ENCODE measurements around the gene NCF4. TPM values are rescaled to one million over a fixed set of nuclear protein-coding genes. Genes with fewer than 3 reads are reported as not detected.

Gene NCF4
- total RNA-seq, 1 donor from 2014 or later = not detected

- Mint-ChIP-seq H3K4me1 (peaks cover 11% of the 10 kb centered on the region), H3K27me3 (ENCODE audit: low read depth) (peaks cover 6% of the 10 kb centered on the region), H3K36me3 (ENCODE audit: low read depth) (no peaks in the 10 kb centered on the region), H3K27ac (ENCODE audit: unreplicated experiment) (no peak overlapping the region), H3K9me3 (no peaks in the 10 kb centered on the region), H3K4me3 (no peak overlapping the region)
- TF ChIP-seq CTCF (conservative IDR thresholded peaks at IDR 0.05) = no peak
- DNase-seq (ENCODE audit: low read depth, low spot score) = no peak
Observed at GRCh38 chr22:36830601-36831000, 30.2 kb upstream of the NCF4 start.

- no peak for DNase-seq (ENCODE audit: low read depth, low spot score)
- H3K4me3 Mint-ChIP-seq = no peak overlapping the region
- no peak for TF ChIP-seq CTCF (conservative IDR thresholded peaks at IDR 0.05)
- peaks cover 6% of the 10 kb centered on the region for H3K27me3 Mint-ChIP-seq (ENCODE audit: low read depth)
- H3K36me3 Mint-ChIP-seq (ENCODE audit: low read depth) = no peaks in the 10 kb centered on the region
- H3K27ac Mint-ChIP-seq (ENCODE audit: unreplicated experiment) = no peak overlapping the region
- H3K4me1 Mint-ChIP-seq = peaks cover 11% of the 10 kb centered on the region
- no peaks in the 10 kb centered on the region for H3K9me3 Mint-ChIP-seq
Observed at GRCh38 chr22:36831206-36831605, 29.6 kb upstream of the NCF4 start.

GRCh38 chr22:36831717-36832116 lies 29.1 kb upstream of the NCF4 start:
- Mint-ChIP-seq H3K9me3 (no peaks in the 10 kb centered on the region), H3K4me3 (no peak overlapping the region), H3K27me3 (ENCODE audit: low read depth) (peaks cover 6% of the 10 kb centered on the region), H3K4me1 (peaks cover 11% of the 10 kb centered on the region), H3K36me3 (ENCODE audit: low read depth) (no peaks in the 10 kb centered on the region), H3K27ac (ENCODE audit: unreplicated experiment) (no peak overlapping the region)
- no peak for TF ChIP-seq CTCF (conservative IDR thresholded peaks at IDR 0.05)
- DNase-seq (ENCODE audit: low read depth, low spot score) = no peak

GRCh38 chr22:36833073-36833472 lies 27.7 kb upstream of the NCF4 start:
- no peak for TF ChIP-seq CTCF (conservative IDR thresholded peaks at IDR 0.05)
- H3K27ac Mint-ChIP-seq (ENCODE audit: unreplicated experiment) = no peak overlapping the region

GRCh38 chr22:36835903-36836302 lies 24.9 kb upstream of the NCF4 start:
- no peaks in the 10 kb centered on the region for H3K36me3 Mint-ChIP-seq (ENCODE audit: low read depth)
- no peak overlapping the region for H3K4me3 Mint-ChIP-seq
- H3K27ac Mint-ChIP-seq (ENCODE audit: unreplicated experiment) = no peak overlapping the region
- peaks cover 6% of the 10 kb centered on the region for H3K27me3 Mint-ChIP-seq (ENCODE audit: low read depth)
- TF ChIP-seq CTCF (conservative IDR thresholded peaks at IDR 0.05) = no peak
- DNase-seq (ENCODE audit: low read depth, low spot score) = no peak
- H3K4me1 Mint-ChIP-seq = peaks cover 3% of the 10 kb centered on the region
- H3K9me3 Mint-ChIP-seq = no peaks in the 10 kb centered on the region

More at GRCh38 chr22:36833073-36833472, 27.7 kb upstream of the NCF4 start:
- Mint-ChIP-seq H3K4me3 (no peak overlapping the region), H3K36me3 (ENCODE audit: low read depth) (no peaks in the 10 kb centered on the region), H3K4me1 (peaks cover 3% of the 10 kb centered on the region), H3K9me3 (no peaks in the 10 kb centered on the region), H3K27me3 (ENCODE audit: low read depth) (peaks cover 6% of the 10 kb centered on the region)
- DNase-seq (ENCODE audit: low read depth, low spot score) = no peak
